ENCODE data around the gene MAZ. TPM values are rescaled to one million over a fixed set of nuclear protein-coding genes. Genes with fewer than 3 reads are reported as not detected.

MAZ gene
- polyA plus RNA-seq, 1 of the 3 experiments (the other 2 are of a cell fraction) = 163 TPM

GRCh38 chr16:29843931-29844330, 37.6 kb downstream of the MAZ start:
- no peak for TF ChIP-seq FOXJ3 (CRISPR knock-in tag; IDR thresholded peaks at IDR 0.05)
- TF ChIP-seq FOXM1 (IDR thresholded peaks at IDR 0.05; ENCODE audit: low read depth) = no peak
- no peak for TF ChIP-seq MAX (IDR thresholded peaks at IDR 0.05; ENCODE audit: low read depth)
- no peak for TF ChIP-seq RCOR1 (IDR thresholded peaks at IDR 0.05; ENCODE audit: low read length)
- TF ChIP-seq POLR2AphosphoS5 (IDR thresholded peaks at IDR 0.05; ENCODE audit: low read depth, low read length) = no peak
- TF ChIP-seq JUND (IDR thresholded peaks at IDR 0.05) = no peak
- no peak for TF ChIP-seq ZBTB33 (IDR thresholded peaks at IDR 0.05; ENCODE audit: borderline replicate concordance, low read depth)
- TF ChIP-seq PBX3 (IDR thresholded peaks at IDR 0.05) = no peak
- no peak for TF ChIP-seq USF1 (IDR thresholded peaks at IDR 0.05; ENCODE audit: borderline replicate concordance, low read depth)
- no peak for TF ChIP-seq SIN3A (IDR thresholded peaks at IDR 0.05; ENCODE audit: borderline replicate concordance, low read depth, low read length)
- TF ChIP-seq TCF12 (IDR thresholded peaks at IDR 0.05) = no peak
- TF ChIP-seq RXRA (IDR thresholded peaks at IDR 0.05; ENCODE audit: borderline replicate concordance, low read depth) = no peak
- TF ChIP-seq YY1 (IDR thresholded peaks at IDR 0.05; ENCODE audit: low read depth) = no peak
- no peak for TF ChIP-seq SMC3 (IDR thresholded peaks at IDR 0.05; ENCODE audit: low read depth, low read length)
- Histone ChIP-seq H3K9ac (no peak overlapping the region), H3K27ac (ENCODE audit: low read depth in 2 of 2, low read length in 1 of 2) (no peak overlapping the region), H3K4me1 (ENCODE audit: control insufficient read depth in 1 of 2, insufficient read depth in 2 of 2, low read depth in 1 of 2, low read length in 1 of 2) (no peaks in the 10 kb centered on the region), H3K4me3 (ENCODE audit: low read depth in 2 of 2, low read length in 1 of 2) (no peak overlapping the region), H3K27me3 (ENCODE audit: insufficient read depth) (no peaks in the 10 kb centered on the region), H3F3A (replicated peaks; ENCODE audit: insufficient read depth) (peaks cover 15% of the 10 kb centered on the region), H3K4me2 (no peak overlapping the region), H2AFZ (ENCODE audit: low read depth) (no peak overlapping the region), H3K36me3 (replicated peaks in 1 of 2; ENCODE audit: control insufficient read depth in 1 of 2, insufficient read depth in 2 of 2, low read length in 1 of 2) (peaks cover 26 to 40% of the 10 kb centered on the region in 2 experiments), H3K9me3 (no peaks in the 10 kb centered on the region), H3K79me2 (ENCODE audit: insufficient read depth) (no peaks in the 10 kb centered on the region), H3K9me2 (no peaks in the 10 kb centered on the region), H4K20me1 (ENCODE audit: insufficient read depth) (no peaks in the 10 kb centered on the region)
- no peak for DNase-seq
- WGBS (ENCODE audit: low lambda C conversion rate) = 89% methylated on average over 7 of the region's 8 CpGs
- ChIA-PET CTCF (interaction anchor here (0.6 to 1.4 kb wide), 3 partner anchors 9 to 79 kb away, joined by 3 to 5 read pairs (median 3); no protein-coding TSS in a partner anchor), POLR2A (no interaction called here)
